Uterus (tissue), 2 donors: ENCODE measurements around the gene WWP2.

Source experiments
- CTCF ChIP-seq, 4 experiments: fragments of 200-600 bp in 2 of 4; fragments of 450-650 bp in 2 of 4; sonication (generic) in 2 of 4; IDR thresholded peaks; one replicate each; pipeline ENCODE4 v1.5.1; 2016 to 2019; ENCODE audit warnings: antibody characterized with exemption in 4 of 4, mild to moderate bottlenecking in 2 of 4, moderate library complexity in 1 of 4
- POLR2A ChIP-seq, 2 donors: fragments of 450-650 bp; IDR thresholded peaks; one replicate each; pipeline ENCODE4 v1.6.1; 2016; ENCODE audit warnings: antibody characterized with exemption in 2 of 2, mild to moderate bottlenecking in 1 of 2, moderate library complexity in 1 of 2

GRCh38 chr16:69847643-69848042, 85.5 kb downstream of the WWP2 start:
- no peak for TF ChIP-seq POLR2A (IDR thresholded peaks at IDR 0.05)
- TF ChIP-seq CTCF (IDR thresholded peaks at IDR 0.05) = no peak
